Kidney (tissue), 14 donors: Measurements from ENCODE around the gene OR51E1. TPM values are rescaled to one million over a fixed set of nuclear protein-coding genes. Genes with fewer than 3 reads are reported as not detected.

ENCODE experiments used
- DNase-seq, 5 donors: peaks; one replicate each; pipeline ENCODE4 v3.0.0-alpha.2; 2013 to 2020
- FAIRE-seq: peaks from 2 replicates; lab custom pipeline; 2012; peaks lifted over from hg19 to GRCh38; lab: Jason Lieb, UNC
- H3K27ac ChIP-seq, 2 donors: one replicate each; pipeline ENCODE4 v1.7.0; 2013; ENCODE audit warnings: low read depth in 2 of 2, low read length in 2 of 2, inconsistent platforms in 1 of 2
- H3K27me3 ChIP-seq: one replicate; pipeline ENCODE4 v1.7.1; 2013; ENCODE audit warnings: low read length, inconsistent platforms; ENCODE audit not compliant: control insufficient read depth, insufficient read depth
- H3K36me3 ChIP-seq, 3 donors: one replicate each; pipeline versions ENCODE4 v1.7.0 to v1.7.1; 2013; ENCODE audit warnings: low read length in 3 of 3, control low read depth in 1 of 3, inconsistent platforms in 1 of 3; ENCODE audit not compliant: insufficient read depth in 3 of 3, control insufficient read depth in 2 of 3
- H3K4me1 ChIP-seq, 3 donors: one replicate each; pipeline versions ENCODE4 v1.7.0 to v1.7.1; 2013; ENCODE audit warnings: low read length in 3 of 3, inconsistent platforms in 1 of 3, low read depth in 1 of 3; ENCODE audit not compliant: control insufficient read depth in 2 of 3, insufficient read depth in 2 of 3
- H3K4me3 ChIP-seq, 3 donors: one replicate each; pipeline versions ENCODE4 v1.7.0 to v1.8.1; 2013; ENCODE audit warnings: low read length in 3 of 3, control low read depth in 1 of 3, inconsistent platforms in 1 of 3
- H3K9ac ChIP-seq, 3 donors: one replicate each; pipeline versions ENCODE4 v1.7.0 to v1.7.1; 2013; ENCODE audit warnings: low read length in 3 of 3, control low read depth in 1 of 3, inconsistent platforms in 1 of 3
- H3K9me3 ChIP-seq, 3 donors: one replicate each; pipeline versions ENCODE4 v1.7.0 to v1.7.1; 2013; ENCODE audit warnings: low read length in 3 of 3, control low read depth in 1 of 3, inconsistent platforms in 1 of 3; ENCODE audit not compliant: control insufficient read depth in 2 of 3, insufficient read depth in 1 of 3
- intact Hi-C: fragments of 100-400 bp; cut with DNase I; formaldehyde crosslinking; loops from one replicate; pipeline ENCODE4 v1.11.1; 2022
- polyA plus RNA-seq: library from polyadenylated mRNA; stranded (reverse); fragments of 350-450 nt; fragmentation: Illumina TruSeq; extraction: RNeasy Lipid Tissue Mini Kit (QIAGEN cat#74804); gene quantifications from one replicate; pipeline ENCODE4 v1.2.3, GENCODE V29; 2014; ENCODE audit warnings: low read depth, low replicate concordance; ENCODE audit not compliant: insufficient read depth
- total RNA-seq: library from RNA; stranded (reverse); fragmentation: NEBNext Ultra II Directional; extraction: Animal tissue kit (Norgen Biotek cat#: 25700); gene quantifications from one replicate; pipeline ENCODE4 v1.2.1, GENCODE V29; 2021
- TF ChIP-seq, protein P1 (sequence below): IDR thresholded peaks from 3 replicates; pipeline ENCODE4 v1.5.1; 2012; ENCODE audit warnings: mild to moderate bottlenecking, moderate library complexity, borderline replicate concordance; ENCODE audit not compliant: insufficient read depth; ENCODE audit errors: extremely low read depth
- donor health status: control.
- donor health status: control.
- donor health status: control.
- donor health status: control.
- donor health status: control.
- donor health status: DM: yes; HTN: yes; CAD: no.
- donor health status: Normal renal cell carcinoma (clear cell type).

Gene OR51E1
- total and polyA plus RNA-seq, 2 donors from 2014 or later, result 1.4 to 1.7 TPM

DNA sequence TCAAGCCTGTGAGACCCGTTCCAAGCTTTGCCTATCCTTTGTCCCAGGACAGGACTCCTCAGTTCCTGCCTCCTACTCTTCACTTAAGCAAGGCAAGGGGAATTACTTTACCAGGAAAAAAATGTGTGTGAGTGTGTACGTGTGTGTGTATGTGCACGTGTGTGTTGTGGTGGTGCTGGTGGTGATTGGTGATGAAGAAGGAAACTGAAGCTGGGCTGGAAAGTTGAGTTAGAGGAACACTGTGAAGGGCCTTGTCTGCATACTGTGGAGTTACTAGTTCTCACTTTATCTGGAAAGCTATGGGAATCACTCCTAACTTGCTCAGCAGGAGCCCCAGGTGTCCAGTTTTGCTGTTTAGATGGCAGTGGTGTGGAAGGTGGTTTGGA is 6.1 kb upstream of the OR51E1 start:
- DNase-seq, result no peak
- Histone ChIP-seq H3K9me3 (no peaks in the 10 kb centered on the region), H3K4me1 (peaks cover 0 to 3% (median 0%) of the 10 kb centered on the region in 3 donors), H3K27me3 (no peaks in the 10 kb centered on the region), H3K36me3 (no peaks in the 10 kb centered on the region), H3K27ac (no peak overlapping the region), H3K9ac (no peak overlapping the region), H3K4me3 (no peak overlapping the region)
- intact Hi-C loops, result no loop called here
- no peak for FAIRE-seq
- TF ChIP-seq, protein P1, sequence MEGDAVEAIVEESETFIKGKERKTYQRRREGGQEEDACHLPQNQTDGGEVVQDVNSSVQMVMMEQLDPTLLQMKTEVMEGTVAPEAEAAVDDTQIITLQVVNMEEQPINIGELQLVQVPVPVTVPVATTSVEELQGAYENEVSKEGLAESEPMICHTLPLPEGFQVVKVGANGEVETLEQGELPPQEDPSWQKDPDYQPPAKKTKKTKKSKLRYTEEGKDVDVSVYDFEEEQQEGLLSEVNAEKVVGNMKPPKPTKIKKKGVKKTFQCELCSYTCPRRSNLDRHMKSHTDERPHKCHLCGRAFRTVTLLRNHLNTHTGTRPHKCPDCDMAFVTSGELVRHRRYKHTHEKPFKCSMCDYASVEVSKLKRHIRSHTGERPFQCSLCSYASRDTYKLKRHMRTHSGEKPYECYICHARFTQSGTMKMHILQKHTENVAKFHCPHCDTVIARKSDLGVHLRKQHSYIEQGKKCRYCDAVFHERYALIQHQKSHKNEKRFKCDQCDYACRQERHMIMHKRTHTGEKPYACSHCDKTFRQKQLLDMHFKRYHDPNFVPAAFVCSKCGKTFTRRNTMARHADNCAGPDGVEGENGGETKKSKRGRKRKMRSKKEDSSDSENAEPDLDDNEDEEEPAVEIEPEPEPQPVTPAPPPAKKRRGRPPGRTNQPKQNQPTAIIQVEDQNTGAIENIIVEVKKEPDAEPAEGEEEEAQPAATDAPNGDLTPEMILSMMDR, result no peak

DNA sequence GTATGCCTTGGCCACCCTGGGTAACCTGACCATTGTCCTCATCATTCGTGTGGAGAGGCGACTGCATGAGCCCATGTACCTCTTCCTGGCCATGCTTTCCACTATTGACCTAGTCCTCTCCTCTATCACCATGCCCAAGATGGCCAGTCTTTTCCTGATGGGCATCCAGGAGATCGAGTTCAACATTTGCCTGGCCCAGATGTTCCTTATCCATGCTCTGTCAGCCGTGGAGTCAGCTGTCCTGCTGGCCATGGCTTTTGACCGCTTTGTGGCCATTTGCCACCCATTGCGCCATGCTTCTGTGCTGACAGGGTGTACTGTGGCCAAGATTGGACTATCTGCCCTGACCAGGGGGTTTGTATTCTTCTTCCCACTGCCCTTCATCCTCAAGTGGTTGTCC is 3.9 kb upstream of the OR51E1 start:
- FAIRE-seq (no peak), DNase-seq (no peak)
- Histone ChIP-seq H3K27me3 (no peaks in the 10 kb centered on the region), H3K9me3 (no peaks in the 10 kb centered on the region), H3K9ac (no peak overlapping the region), H3K36me3 (no peaks in the 10 kb centered on the region), H3K4me1 (peaks cover 0 to 3% (median 0%) of the 10 kb centered on the region in 3 donors), H3K4me3 (no peak overlapping the region), H3K27ac (no peak overlapping the region)
- TF ChIP-seq, protein P1, result no peak
- intact Hi-C loops, result no loop called here

DNA sequence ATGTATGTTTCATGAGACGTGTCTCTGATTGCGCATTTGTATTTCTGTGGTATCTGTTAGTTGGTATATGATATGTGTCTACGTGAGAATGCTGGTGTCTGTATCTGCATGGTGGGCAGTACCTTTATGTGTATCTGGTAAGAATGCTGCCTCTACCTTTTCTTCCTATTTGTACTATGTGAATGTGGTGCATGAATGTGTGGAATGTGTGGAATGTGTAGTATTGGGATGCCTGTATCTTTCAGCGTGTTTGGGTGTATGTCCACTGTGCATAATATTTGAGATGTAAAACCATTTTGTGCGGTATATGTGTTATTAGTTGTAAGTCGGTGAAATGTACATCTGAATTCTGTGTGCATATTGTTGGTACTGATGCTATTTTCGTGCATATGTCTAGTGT is 2.3 kb upstream of the OR51E1 start:
- Histone ChIP-seq H3K4me3 (no peak overlapping the region), H3K27ac (no peak overlapping the region), H3K27me3 (no peaks in the 10 kb centered on the region), H3K36me3 (no peaks in the 10 kb centered on the region), H3K9me3 (no peaks in the 10 kb centered on the region), H3K4me1 (peaks cover 0 to 3% (median 0%) of the 10 kb centered on the region in 3 donors), H3K9ac (no peak overlapping the region)
- FAIRE-seq (no peak), DNase-seq (no peak)
- intact Hi-C loops, result no loop called here
- TF ChIP-seq, protein P1, result no peak

DNA sequence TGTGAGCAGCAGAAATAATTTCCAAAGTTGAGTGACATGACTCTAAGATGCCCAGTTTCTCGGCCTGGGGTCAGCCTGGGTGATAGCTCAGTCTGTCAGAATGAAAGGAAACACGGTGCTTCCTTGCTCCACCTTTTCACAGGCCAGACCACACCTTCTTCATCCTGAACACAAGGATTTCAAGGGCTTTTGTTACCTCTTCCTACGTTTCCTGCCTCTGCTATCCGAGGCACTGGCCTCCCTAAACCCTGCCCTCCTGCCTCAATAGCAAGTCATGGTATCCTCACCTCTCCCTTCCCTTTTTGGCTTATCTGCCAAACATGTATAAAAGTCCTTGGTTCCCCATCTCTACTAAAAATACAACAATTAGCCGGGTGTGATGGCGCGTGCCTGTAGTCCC is 1.7 kb upstream of the OR51E1 start:
- Histone ChIP-seq H3K27me3 (no peaks in the 10 kb centered on the region), H3K9me3 (no peaks in the 10 kb centered on the region), H3K4me3 (no peak overlapping the region), H3K9ac (no peak overlapping the region), H3K4me1 (peaks cover 0 to 2% (median 0%) of the 10 kb centered on the region in 3 donors), H3K36me3 (no peaks in the 10 kb centered on the region), H3K27ac (no peak overlapping the region)
- TF ChIP-seq, protein P1, result no peak
- FAIRE-seq (no peak), DNase-seq (no peak)
- intact Hi-C loops, result no loop called here
